A673 (cell line): ENCODE results near the gene CFAP97.

Source experiments
- CTCF ChIP-seq: fragments of 300-800, 200-600 bp; sonication (generic); conservative IDR thresholded peaks from 2 replicates; pipeline ENCODE4 v1.5.1; 2017; ENCODE audit warnings: low read depth, mild to moderate bottlenecking, antibody characterized with exemption, low read length, moderate library complexity, mixed read lengths
- EZH2 ChIP-seq: fragments of 200-600 bp; sonication (generic); IDR thresholded peaks from 2 replicates; pipeline ENCODE4 v1.6.1; 2017; ENCODE audit warnings: borderline replicate concordance, low read depth, mild to moderate bottlenecking, mixed read lengths, antibody characterized with exemption, low read length; ENCODE audit not compliant: poor library complexity, severe bottlenecking

- TF ChIP-seq EZH2 (no peak), CTCF (no peak)
Observed at GRCh38 chr4:185145572-185145971, 58.2 kb downstream of the CFAP97 start.
